ENCODE measurements around the gene AOC3. TPM values are rescaled to one million over a fixed set of nuclear protein-coding genes. Genes with fewer than 3 reads are reported as not detected.

AOC3 gene
- total and polyA plus RNA-seq, 2 of the 13 experiments (the other 11 are each of a cell fraction or from before 2014, with no cell fraction given): 8.7 to 51.7 TPM

GRCh38 chr17:42891539-42892152 is 40.6 kb downstream of the AOC3 start (continued):
- TF ChIP-seq ZBTB1 (CRISPR knock-in tag; IDR thresholded peaks at IDR 0.05; ENCODE audit: borderline replicate concordance) (no peak), ARID4A (CRISPR knock-in tag; IDR thresholded peaks at IDR 0.05; ENCODE audit: borderline replicate concordance) (peak; percentile 24; the same call in 1 of the 2 replicates), MAZ (IDR thresholded peaks at IDR 0.05; ENCODE audit: borderline replicate concordance, low read depth, low read length) (no peak), MAZ (CRISPR knock-in tag; IDR thresholded peaks at IDR 0.05; ENCODE audit: low read depth) (peak; percentile 33; the same call in 1 of the 2 replicates), ZNF451 (CRISPR knock-in tag; IDR thresholded peaks at IDR 0.05) (no peak), SAP130 (CRISPR knock-in tag; IDR thresholded peaks at IDR 0.05; ENCODE audit: low read depth) (peak; percentile 66), HOXA3 (CRISPR knock-in tag; IDR thresholded peaks at IDR 0.05) (peak; percentile 38; the same call in 1 of the 2 replicates), ARNT2 (CRISPR knock-in tag; IDR thresholded peaks at IDR 0.05; ENCODE audit: low read depth) (peak; percentile 56), PRMT3 (CRISPR knock-in tag; IDR thresholded peaks at IDR 0.05; ENCODE audit: borderline replicate concordance, low read depth) (no peak), PRDM15 (CRISPR knock-in tag; IDR thresholded peaks at IDR 0.05) (peak; percentile 81; the same call in 1 of the 2 replicates), GTF2F1 (IDR thresholded peaks at IDR 0.05; ENCODE audit: low read length) (no peak), SOX5 (CRISPR knock-in tag; IDR thresholded peaks at IDR 0.05; ENCODE audit: borderline replicate concordance) (peak; percentile 53; the same call in 1 of the 2 replicates), CC2D1A (CRISPR knock-in tag; IDR thresholded peaks at IDR 0.05) (no peak), TGIF2 (CRISPR knock-in tag; IDR thresholded peaks at IDR 0.05) (no peak), SNAPC2 (CRISPR knock-in tag; IDR thresholded peaks at IDR 0.05) (no peak; the same call in 1 of the 2 replicates), ONECUT2 (CRISPR knock-in tag; IDR thresholded peaks at IDR 0.05) (peak; percentile 35; the same call in 1 of the 2 replicates), NR3C1 (CRISPR knock-in tag; IDR thresholded peaks at IDR 0.05) (no peak), FOSL1 (CRISPR knock-in tag; IDR thresholded peaks at IDR 0.05; ENCODE audit: borderline replicate concordance) (no peak), FOXO1 (CRISPR knock-in tag; IDR thresholded peaks at IDR 0.05) (peak; percentile 92), ZNF253 (CRISPR knock-in tag; IDR thresholded peaks at IDR 0.05; ENCODE audit: borderline replicate concordance) (no peak), ZNF138 (CRISPR knock-in tag; IDR thresholded peaks at IDR 0.05; ENCODE audit: low read depth) (no peak), ZFYVE20 (CRISPR knock-in tag; IDR thresholded peaks at IDR 0.05; ENCODE audit: borderline replicate concordance, low read depth) (no peak), ZNF430 (CRISPR knock-in tag; IDR thresholded peaks at IDR 0.05) (no peak)

Data from HepG2 (cell line).